HepG2 (cell line): ENCODE results near the gene NCOA3. TPM values are rescaled to one million over a fixed set of nuclear protein-coding genes. Genes with fewer than 3 reads are reported as not detected.
A peak's percentile ranks its signal among the peaks of the same experiment; 100 is the strongest.

ENCODE experiments used
- BRF2 ChIP-seq: sonication (generic); formaldehyde crosslinking; IDR thresholded peaks from 2 replicates; pipeline ENCODE4 v1.8.1; 2022; ENCODE audit warnings: mild to moderate bottlenecking, missing genetic modification reagents
- CEBPB ChIP-seq: IDR thresholded peaks from 2 replicates; pipeline ENCODE4 v1.6.1; 2011; ENCODE audit warnings: low read depth, low read length, improper control_type of control experiment, borderline replicate concordance
- CERS6 ChIP-seq: sonication (generic); formaldehyde crosslinking; IDR thresholded peaks from 2 replicates; pipeline ENCODE4 v1.5.0; 2020; ENCODE audit warnings: missing genetic modification reagents
- CTCF ChIP-seq: sonication (generic); formaldehyde crosslinking; IDR thresholded peaks from 2 replicates; pipeline ENCODE4 v1.5.0; 2020; ENCODE audit warnings: mild to moderate bottlenecking, missing genetic modification reagents, moderate library complexity
- GATAD2A ChIP-seq: IDR thresholded peaks from 2 replicates; pipeline ENCODE4 v1.6.1; 2016
- IRF2 ChIP-seq: IDR thresholded peaks from 2 replicates; pipeline ENCODE4 v1.6.1; 2018; ENCODE audit warnings: missing genetic modification reagents, missing compliant biosample characterization
- KDM5A ChIP-seq: fragments of 200-600 bp; sonication (generic); IDR thresholded peaks from 2 replicates; pipeline ENCODE4 v1.7.0; 2018; ENCODE audit warnings: antibody characterized with exemption, mild to moderate bottlenecking, low read length, borderline replicate concordance
- KLF16 ChIP-seq, 2 experiments: sonication (generic) in 1 of 2; formaldehyde crosslinking in 1 of 2; IDR thresholded peaks; 2 replicates each; pipeline versions ENCODE4 v1.6.1 to v1.8.0; 2016 to 2023; ENCODE audit warnings: missing genetic modification reagents in 2 of 2, missing compliant biosample characterization in 1 of 2
- MED8 ChIP-seq: sonication (generic); formaldehyde crosslinking; IDR thresholded peaks from 2 replicates; pipeline ENCODE4 v1.8.1; 2023; ENCODE audit warnings: mild to moderate bottlenecking, missing genetic modification reagents; ENCODE audit not compliant: insufficient replicate concordance
- MIER2 ChIP-seq: IDR thresholded peaks from 2 replicates; pipeline ENCODE4 v1.6.1; 2016; ENCODE audit warnings: missing biosample characterization, missing genetic modification reagents
- MXD1 ChIP-seq: sonication (generic); formaldehyde crosslinking; IDR thresholded peaks from 2 replicates; pipeline ENCODE4 v1.4.0; 2020; ENCODE audit warnings: mild to moderate bottlenecking, missing genetic modification reagents
- NFE2L2 ChIP-seq: fragments of 150-350 bp; IDR thresholded peaks from 2 replicates; pipeline ENCODE4 v1.6.1; 2014; ENCODE audit warnings: low read length
- NR2F6 ChIP-seq, 2 experiments: IDR thresholded peaks; 2 replicates each; pipeline ENCODE4 v1.6.1; 2016; ENCODE audit warnings: antibody characterized with exemption in 1 of 2, mild to moderate bottlenecking in 1 of 2
- SMC3 ChIP-seq: IDR thresholded peaks from 2 replicates; pipeline ENCODE4 v1.6.1; 2011; ENCODE audit warnings: low read length, improper control_type of control experiment
- SP1 ChIP-seq, 2 experiments: fragments of 450-650 bp in 1 of 2; sonication (generic) in 1 of 2; formaldehyde crosslinking in 1 of 2; IDR thresholded peaks; 2 replicates each; pipeline versions ENCODE4 v1.4.0 to v1.6.1; 2016 to 2020; ENCODE audit warnings: missing genetic modification reagents in 1 of 2
- TBL1XR1 ChIP-seq: fragments of 150-350 bp; IDR thresholded peaks from 2 replicates; pipeline ENCODE4 v1.6.1; 2014; ENCODE audit warnings: borderline replicate concordance, low read length; ENCODE audit not compliant: partially characterized antibody
- TBX2 ChIP-seq: sonication (generic); formaldehyde crosslinking; IDR thresholded peaks from 2 replicates; pipeline ENCODE4 v1.5.0; 2020; ENCODE audit warnings: missing genetic modification reagents, mild to moderate bottlenecking, borderline replicate concordance
- TMF1 ChIP-seq: sonication (generic); formaldehyde crosslinking; IDR thresholded peaks from 2 replicates; pipeline ENCODE4 v1.8.1; 2022; ENCODE audit warnings: low read depth, missing genetic modification reagents
- ZNF280B ChIP-seq: sonication (generic); formaldehyde crosslinking; IDR thresholded peaks from 2 replicates; pipeline ENCODE4 v1.5.0; 2020; ENCODE audit warnings: missing genetic modification reagents, mild to moderate bottlenecking, borderline replicate concordance
- ZNF720 ChIP-seq: sonication (generic); formaldehyde crosslinking; IDR thresholded peaks from 2 replicates; pipeline ENCODE4 v1.4.0; 2020; ENCODE audit warnings: missing genetic modification reagents
- ZNF737 ChIP-seq: sonication (generic); formaldehyde crosslinking; IDR thresholded peaks from 2 replicates; pipeline ENCODE4 v1.5.0; 2020; ENCODE audit warnings: missing genetic modification reagents, mild to moderate bottlenecking, borderline replicate concordance
- ZNF773 ChIP-seq: sonication (generic); formaldehyde crosslinking; IDR thresholded peaks from 2 replicates; pipeline ENCODE4 v1.4.0; 2020; ENCODE audit warnings: missing genetic modification reagents, borderline replicate concordance
- ZNF839 ChIP-seq: sonication (generic); formaldehyde crosslinking; IDR thresholded peaks from 2 replicates; pipeline ENCODE4 v1.4.0; 2020; ENCODE audit warnings: missing genetic modification reagents, mild to moderate bottlenecking, borderline replicate concordance
- polyA plus RNA-seq, 8 experiments: library from polyadenylated mRNA; depleted of rRNA in 3 of 8; stranded (reverse) in 7 of 8; unstranded in 1 of 8; fragments of >200 nt; fragmentation: Illumina TruSeq in 4 of 8; extraction: Trizol in 4 of 8; gene quantifications; 2 replicates each; pipeline versions ENCODE4 v1.2.1 to v1.2.3, GENCODE V29; 2011 to 2016; ENCODE audit warnings: low read depth in 4 of 8, missing spikeins in 1 of 8, mixed read lengths in 1 of 8; ENCODE audit not compliant: insufficient read depth in 1 of 8
- total RNA-seq, 5 experiments: library from RNA; depleted of rRNA; stranded (reverse); fragments of >200 nt; fragmentation: Illumina TruSeq; extraction: Trizol; gene quantifications; 2 replicates each; pipeline ENCODE4 v1.2.3, GENCODE V29; 2016; ENCODE audit warnings: low read depth in 1 of 5

Gene NCOA3
- total and polyA plus RNA-seq, 2 of the 13 experiments (the other 11 are each of a cell fraction or from before 2014, with no cell fraction given): 35.0 to 56.8 TPM

- TF ChIP-seq ZNF280B (no peak), CEBPB (no peak), MIER2 (CRISPR knock-in tag) (no peak), ZNF773 (CRISPR knock-in tag) (no peak), NR2F6 (IDR thresholded peaks at IDR 0.05) (no peak), NR2F6 (CRISPR knock-in tag; IDR thresholded peaks at IDR 0.05) (no peak), CTCF (CRISPR knock-in tag) (peak; percentile 72), KLF16 (CRISPR knock-in tag; IDR thresholded peaks at IDR 0.05) (peak in 1 of 2 experiments; percentile 54; a peak in 2 of 4 replicates), CERS6 (no peak), KDM5A (peak; percentile 53; the same call in 1 of the 2 replicates), ZNF720 (no peak), GATAD2A (CRISPR knock-in tag) (no peak), TBL1XR1 (no peak), BRF2 (no peak), MXD1 (CRISPR knock-in tag) (no peak), IRF2 (CRISPR knock-in tag) (peak; percentile 16; the same call in 1 of the 2 replicates), ZNF737 (CRISPR knock-in tag) (no peak), ZNF839 (CRISPR knock-in tag) (no peak), TBX2 (CRISPR knock-in tag) (no peak), SMC3 (peak; percentile 85), MED8 (CRISPR knock-in tag) (no peak), NFE2L2 (no peak), TMF1 (CRISPR knock-in tag) (no peak), SP1 (IDR thresholded peaks at IDR 0.05) (no peak), SP1 (CRISPR knock-in tag; IDR thresholded peaks at IDR 0.05) (no peak)
Observed at GRCh38 chr20:47620808-47621805, 119.4 kb downstream of the NCOA3 start (continued).
